Activated CD4-positive, CD25-positive, alpha-beta regulatory T cell treated with anti-CD3 and anti-CD28 coated beads, Interleukin-2, amount 50 U/mL, for 24 hours (primary cell): ENCODE results near the gene CD2.
A peak's percentile ranks its signal among the peaks of the same experiment; 100 is the strongest.

ENCODE experiments used
- ATAC-seq, 2 donors: fragments of 150-1000 bp; cut with Tn5 transposase; one replicate each; pipeline ENCODE4 v1.10.0; 2021; ENCODE audit warnings: mild to moderate bottlenecking in 1 of 2, moderate library complexity in 1 of 2

The CD2 gene

DNA sequence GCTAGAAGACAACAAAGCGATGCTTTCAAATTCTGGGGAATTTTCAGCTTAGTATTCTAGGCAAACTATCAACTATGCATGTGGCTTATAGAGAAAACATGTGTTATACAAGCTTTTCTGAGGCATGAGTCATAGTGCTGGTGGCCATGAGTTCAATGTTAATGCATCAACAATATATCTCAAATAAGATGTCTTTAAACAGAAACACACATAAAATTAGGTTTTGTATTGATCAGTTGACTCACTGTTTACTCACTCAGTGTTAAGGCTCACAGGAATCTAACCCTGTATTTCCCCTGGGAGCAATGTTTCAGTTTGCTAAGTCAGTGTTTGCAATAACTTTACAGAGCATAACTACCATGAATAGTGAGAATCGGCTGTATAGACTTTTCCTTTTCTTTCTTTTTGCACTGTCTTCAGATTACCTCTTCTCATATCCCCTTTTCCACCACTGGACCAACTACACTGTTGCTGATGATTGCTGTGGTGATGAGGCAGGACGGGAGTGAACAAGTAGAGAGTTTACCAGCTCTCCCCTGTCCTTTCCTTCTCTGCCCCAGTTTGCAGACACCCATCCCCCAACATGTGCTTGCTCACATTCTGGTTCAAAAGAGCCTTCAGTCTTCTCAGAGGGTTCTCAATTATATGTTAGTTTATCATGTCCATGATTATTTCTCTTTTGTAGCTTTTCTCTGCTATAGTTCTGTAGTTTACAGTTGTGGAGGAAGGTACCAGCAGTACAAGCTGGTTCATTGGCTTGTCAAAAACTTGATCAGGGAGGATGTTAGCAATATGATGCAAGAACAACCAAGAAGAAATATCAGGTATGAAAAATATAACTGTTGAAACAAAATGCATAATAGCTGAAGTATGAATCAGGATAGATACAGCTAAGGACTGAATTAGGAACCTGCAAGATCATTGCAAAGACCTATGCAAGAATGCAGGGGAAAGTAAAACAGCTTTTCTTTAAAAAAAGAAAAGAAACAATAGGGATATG, 23.9 kb downstream of the CD2 start:
- ATAC-seq = peak; percentile 81 to 82

DNA sequence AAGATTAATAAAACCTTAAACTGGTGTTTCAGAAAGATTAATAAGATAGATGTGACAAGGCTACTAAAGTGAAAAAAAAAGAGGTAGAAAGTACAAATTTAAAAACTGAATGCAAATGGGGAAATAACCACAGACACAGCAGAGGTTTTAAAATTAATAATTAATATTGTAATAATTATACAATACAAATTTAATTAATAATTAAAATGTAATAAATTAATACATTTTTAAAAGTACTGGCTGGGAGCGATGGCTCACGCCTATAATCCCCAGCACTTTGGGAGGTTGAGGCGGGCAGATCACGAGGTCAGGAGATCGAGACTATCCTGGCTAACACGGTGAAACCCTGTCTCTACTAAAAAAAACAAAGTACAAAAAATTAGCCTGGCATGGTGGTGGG, 26.8 kb downstream of the CD2 start:
- no peak for ATAC-seq

GRCh38 chr1:116785006-116785405, 30.8 kb downstream of the CD2 start:
- no peak for ATAC-seq

DNA sequence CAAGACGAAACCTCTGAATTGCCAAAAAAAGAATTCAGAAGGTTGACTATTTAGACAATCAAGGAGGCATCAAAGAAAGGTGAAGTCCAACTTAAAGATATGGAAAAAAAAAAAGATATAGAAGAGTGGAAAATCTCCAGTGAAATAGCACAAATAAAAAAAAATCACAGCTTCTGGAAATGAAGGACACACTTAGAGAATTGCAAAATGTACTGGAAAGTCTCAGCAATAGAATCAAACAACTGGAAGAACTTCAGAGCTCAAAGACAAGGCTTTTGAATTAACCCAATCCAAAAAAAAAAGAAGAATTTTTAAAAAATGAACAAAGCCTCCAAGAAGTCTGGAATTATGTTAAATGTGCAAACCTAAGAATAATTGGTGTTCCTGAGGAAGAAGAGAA, 31.8 kb downstream of the CD2 start:
- no peak for ATAC-seq

GRCh38 chr1:116791727-116792126, 37.5 kb downstream of the CD2 start:
- no peak for ATAC-seq

DNA sequence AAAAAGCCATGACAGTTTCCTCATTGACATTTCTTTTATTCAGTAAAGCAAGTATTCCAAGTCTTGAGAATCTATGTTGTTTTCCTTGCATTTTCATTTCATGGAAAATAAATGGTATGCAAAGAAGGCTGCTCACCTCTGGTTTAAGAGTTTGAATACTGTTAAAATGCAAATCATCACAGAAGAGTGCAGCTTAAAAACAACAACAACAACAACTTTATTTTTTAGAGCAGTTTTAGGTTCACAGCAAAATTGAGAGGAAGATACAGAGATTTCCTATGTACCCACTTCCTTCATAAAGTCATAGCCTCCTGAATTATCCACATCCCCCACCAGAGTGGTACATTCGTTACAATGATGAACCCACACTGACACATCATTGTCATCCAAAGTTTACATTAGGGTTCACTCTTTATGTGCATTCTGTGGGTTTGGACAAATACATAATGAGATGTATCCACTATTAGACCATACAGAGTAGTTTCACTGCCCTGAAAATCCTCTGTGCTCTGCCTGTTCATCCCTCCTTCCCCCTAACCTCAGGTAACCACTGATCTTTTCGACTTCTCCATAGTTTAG, 39.2 kb downstream of the CD2 start:
- no peak for ATAC-seq

- ATAC-seq = no peak
Observed at GRCh38 chr1:116794371-116794770, 40.1 kb downstream of the CD2 start.

DNA sequence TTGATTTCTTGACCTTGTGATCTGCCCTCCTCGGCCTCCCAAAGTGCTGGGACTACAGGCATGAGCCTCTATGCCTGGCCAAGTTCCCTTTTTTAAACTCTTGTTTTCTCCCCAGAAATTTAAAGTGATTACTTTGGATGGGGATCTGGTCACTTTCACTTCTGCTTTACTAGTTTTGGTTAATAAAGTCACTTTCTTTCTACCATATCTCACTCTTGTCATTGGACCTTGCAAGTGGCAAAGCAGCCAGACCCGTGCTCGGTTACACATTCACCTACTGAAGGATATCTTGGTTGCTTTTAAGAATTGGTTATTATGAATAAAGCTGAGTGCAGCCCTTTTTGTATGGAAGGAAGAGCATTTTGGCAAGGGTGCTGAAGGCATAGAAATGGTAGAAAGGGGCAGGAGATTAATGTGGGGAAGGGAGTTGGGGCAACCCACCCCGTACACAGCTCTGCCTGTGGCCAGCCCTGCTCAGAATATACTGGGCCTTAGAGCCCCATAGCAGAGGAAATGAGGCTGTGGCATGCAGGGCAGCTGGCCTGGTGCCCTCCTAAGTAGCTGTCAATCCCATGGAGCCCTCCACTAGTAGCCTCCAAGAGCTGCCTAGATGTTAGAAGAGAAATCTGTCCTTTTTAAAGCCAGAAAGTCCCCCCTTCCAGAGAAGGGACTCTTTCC, 40.7 kb downstream of the CD2 start:
- no peak for ATAC-seq

DNA sequence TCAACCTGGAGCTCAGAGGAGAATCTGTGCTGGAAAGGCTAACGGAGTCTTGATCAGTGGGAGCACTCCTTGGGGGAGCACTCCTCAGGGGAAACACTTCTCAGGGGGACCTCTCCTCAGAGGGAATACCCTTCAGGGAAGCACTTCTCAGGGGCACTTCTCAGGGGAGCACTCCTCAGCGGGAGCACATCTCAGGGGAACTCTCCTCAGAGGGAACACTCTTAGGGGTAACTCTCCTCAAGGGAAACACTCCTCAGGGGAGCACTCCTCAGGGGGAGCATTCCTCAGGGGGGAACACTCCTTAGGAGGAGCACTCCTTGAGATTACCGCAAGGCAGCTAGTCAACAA, 41.2 kb downstream of the CD2 start:
- ATAC-seq = no peak

DNA sequence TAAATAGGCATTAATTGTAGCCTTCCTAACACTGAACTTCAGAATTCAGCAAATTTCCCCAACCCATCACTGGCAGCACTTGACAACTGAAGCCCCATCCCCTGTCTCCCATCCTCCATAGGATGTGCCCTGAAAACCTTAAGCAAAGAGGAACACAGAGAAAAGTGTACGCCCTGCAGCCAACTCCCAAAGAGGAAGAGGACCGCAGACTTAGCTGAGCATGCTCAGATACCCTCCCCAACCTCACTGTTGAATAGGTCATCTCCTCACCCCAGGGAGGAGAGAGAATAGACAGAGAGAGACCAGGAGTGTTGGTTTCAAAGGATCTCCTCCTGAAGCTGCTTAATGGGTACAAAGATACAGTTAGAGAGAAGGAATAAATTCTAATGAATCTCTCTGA, 50.5 kb downstream of the CD2 start:
- no peak for ATAC-seq

DNA sequence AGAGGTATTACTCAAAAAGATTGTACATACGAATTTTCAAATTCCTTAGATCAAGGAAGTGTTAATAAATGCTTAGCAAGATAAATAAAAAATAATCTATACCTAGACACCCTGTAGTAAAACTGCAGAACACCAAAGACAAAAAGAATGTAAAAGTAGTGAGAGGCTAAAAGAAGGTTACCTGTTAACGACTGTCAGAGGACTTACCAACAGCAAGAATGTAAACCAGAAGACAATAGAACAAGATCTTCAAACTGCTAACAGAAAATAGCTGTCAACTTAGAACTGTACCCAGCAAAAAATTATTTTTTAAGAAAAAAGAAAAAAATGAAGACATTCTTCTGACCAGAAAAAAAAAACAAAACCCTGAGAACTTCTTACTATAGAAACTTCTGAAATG, 51.2 kb downstream of the CD2 start:
- ATAC-seq = no peak

GRCh38 chr1:116806245-116806644, 52.0 kb downstream of the CD2 start:
- peak; percentile 73 to 77 for ATAC-seq

GRCh38 chr1:116806671-116807070, 52.4 kb downstream of the CD2 start:
- ATAC-seq = no peak

- ATAC-seq = no peak
Observed at GRCh38 chr1:116807394-116808199, 53.4 kb downstream of the CD2 start.

DNA sequence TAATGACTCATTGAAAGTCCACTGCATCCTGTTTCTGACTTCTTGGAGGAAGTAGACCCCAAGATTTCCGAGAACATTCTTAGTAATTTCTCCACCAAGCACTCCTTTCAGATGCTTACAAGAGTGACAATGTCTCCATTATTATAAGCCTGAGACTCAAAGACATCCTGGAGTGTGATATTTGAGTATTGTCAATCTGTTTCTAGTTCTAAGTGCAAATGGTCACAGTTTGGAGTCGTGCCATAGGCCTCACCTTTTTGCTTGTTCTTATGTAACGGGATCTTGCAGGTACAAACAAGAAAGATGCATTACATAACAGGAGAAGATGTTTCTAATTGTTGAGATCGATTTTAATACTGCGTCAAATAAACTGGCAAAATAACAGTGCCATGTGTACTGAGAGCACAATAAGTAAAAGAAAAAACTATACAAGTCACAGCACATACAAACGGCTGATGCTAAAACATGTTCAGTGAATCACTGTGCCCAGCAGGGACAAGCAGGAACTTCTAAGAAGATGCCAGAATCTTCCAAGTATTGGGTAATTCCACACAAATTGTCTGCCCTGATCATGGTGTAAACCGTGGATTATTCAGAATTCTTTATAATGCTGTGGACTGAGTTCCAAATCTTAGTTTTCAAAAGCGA, 54.1 kb downstream of the CD2 start:
- peak; percentile 4 to 22 for ATAC-seq

DNA sequence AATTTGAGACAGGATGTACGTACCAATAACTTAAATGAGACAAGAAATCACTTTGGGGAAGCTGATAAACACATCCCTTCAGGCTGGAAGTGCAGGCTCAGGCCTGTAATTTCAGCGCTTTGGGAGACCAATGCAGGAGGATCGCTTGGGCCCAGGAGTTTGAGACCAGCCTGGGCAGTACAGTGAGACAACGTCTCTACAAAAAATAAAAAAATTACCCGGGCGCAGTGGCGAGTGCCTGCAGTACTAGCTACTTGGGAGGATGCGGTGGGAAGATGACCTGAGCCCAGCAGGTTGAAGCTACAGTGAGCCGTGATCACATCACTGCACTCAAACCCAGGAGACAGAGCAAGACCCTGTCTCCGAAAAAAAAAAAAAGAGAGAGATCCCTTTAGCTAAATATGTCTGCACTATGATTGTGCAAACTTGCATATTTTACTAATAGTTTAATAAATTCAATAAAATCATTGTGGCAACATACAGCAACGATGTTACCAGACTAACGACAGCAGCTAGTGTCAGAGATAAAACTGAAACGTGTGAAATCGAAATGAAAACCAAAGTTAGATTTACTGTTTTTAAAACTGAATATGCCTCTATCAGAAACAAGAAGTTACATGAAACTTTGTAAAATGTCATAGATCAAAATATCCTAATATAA, 54.7 kb downstream of the CD2 start:
- no peak for ATAC-seq

GRCh38 chr1:116811321-116811720, 57.1 kb downstream of the CD2 start:
- no peak for ATAC-seq

DNA sequence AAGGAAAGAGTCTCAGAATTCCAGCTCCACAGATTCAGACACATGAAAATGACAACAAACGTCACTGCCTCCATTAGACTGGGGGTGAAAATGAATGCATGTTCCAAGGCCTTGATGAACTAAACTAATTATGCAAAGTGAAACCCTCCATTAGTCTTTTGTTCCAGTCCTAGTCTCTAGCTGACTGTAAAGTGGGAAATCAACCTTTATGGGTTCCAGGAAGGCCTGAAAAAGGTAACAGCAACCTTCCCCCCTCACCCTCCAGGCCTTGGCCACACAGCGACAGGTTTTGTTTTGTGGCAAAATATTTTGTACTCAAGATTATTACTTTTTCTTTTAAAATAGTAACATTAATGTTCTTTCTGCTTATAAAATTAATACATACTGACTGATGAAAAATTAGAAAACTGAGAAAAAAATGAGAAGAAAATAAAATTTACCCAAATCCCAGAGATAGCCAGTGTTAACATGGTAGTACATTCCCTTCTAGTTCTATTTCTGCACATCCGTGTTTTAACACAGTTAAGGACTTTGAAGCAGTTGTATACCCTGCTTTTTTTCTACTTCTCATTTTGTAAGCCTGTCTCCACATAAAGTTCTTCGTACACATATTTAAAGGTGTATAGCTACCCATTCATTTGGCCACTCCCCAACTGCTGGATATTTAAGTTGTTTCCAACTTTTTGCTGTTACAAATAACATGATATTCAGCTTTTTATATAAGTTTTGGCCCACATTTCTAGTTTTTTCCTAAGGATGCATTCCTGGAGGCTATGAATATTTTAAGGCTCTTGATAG, 60.9 kb downstream of the CD2 start:
- peak; percentile 49 to 61 for ATAC-seq

GRCh38 chr1:116817582-116818064, 63.4 kb downstream of the CD2 start:
- peak; percentile 77 to 79 for ATAC-seq
